MM.1S (cell line): Measurements from ENCODE around the gene DSCAM.
"Not testable (repeated sequence)": the region's sequence is repeated elsewhere in the genome, so short reads cannot be mapped to it uniquely, and the experiment has no call there.

Experiments used
- DNase-seq: peaks from one replicate; pipeline ENCODE4 v3.0.0-alpha.2; 2015
- H2AFZ ChIP-seq: fragments of 300-600 bp; sonication (generic); 2 replicates; pipeline ENCODE4 v1.6.0; 2016; ENCODE audit warnings: antibody characterized with exemption, low read length
- H3F3A ChIP-seq: fragments of 300-600 bp; sonication (generic); 2 replicates; pipeline ENCODE4 v1.6.1; 2016; ENCODE audit warnings: mild to moderate bottlenecking, antibody characterized with exemption, low read length, moderate library complexity, mixed read lengths; ENCODE audit not compliant: insufficient read depth
- H3K27ac ChIP-seq: fragments of 300-600 bp; sonication (generic); 2 replicates; pipeline ENCODE4 v1.5.1; 2016; ENCODE audit warnings: mild to moderate bottlenecking, low read length
- H3K27me3 ChIP-seq: fragments of 300-600 bp; sonication (generic); replicated peaks from 2 replicates; pipeline ENCODE4 v1.6.0; 2016; ENCODE audit warnings: low read length; ENCODE audit not compliant: insufficient read depth
- H3K36me3 ChIP-seq: fragments of 300-600 bp; sonication (generic); replicated peaks from 2 replicates; pipeline ENCODE4 v1.6.1; 2016; ENCODE audit warnings: mild to moderate bottlenecking, low read length, mixed read lengths; ENCODE audit not compliant: insufficient read depth
- H3K4me1 ChIP-seq: fragments of 300-600 bp; sonication (generic); 2 replicates; pipeline ENCODE4 v1.6.1; 2016; ENCODE audit warnings: low read length, mixed read lengths
- H3K4me2 ChIP-seq: fragments of 300-600 bp; sonication (generic); 2 replicates; pipeline ENCODE4 v1.6.0; 2016; ENCODE audit warnings: low read depth, low read length
- H3K4me3 ChIP-seq: fragments of 300-600 bp; sonication (generic); 2 replicates; pipeline ENCODE4 v1.5.1; 2016; ENCODE audit warnings: low read length, mixed read lengths
- H3K79me2 ChIP-seq: fragments of 300-600 bp; sonication (generic); 2 replicates; pipeline ENCODE4 v1.6.1; 2016; ENCODE audit warnings: mixed run types, low read length, mixed read lengths
- H3K9ac ChIP-seq: fragments of 300-600 bp; sonication (generic); 2 replicates; pipeline ENCODE4 v1.6.1; 2016; ENCODE audit warnings: low read length, mixed read lengths
- H3K9me2 ChIP-seq: fragments of 300-600 bp; sonication (generic); replicated peaks from 2 replicates; pipeline ENCODE4 v1.6.1; 2016; ENCODE audit warnings: mild to moderate bottlenecking, low read length, mixed read lengths; ENCODE audit not compliant: insufficient read depth
- H3K9me3 ChIP-seq: fragments of 300-600 bp; sonication (generic); replicated peaks from 2 replicates; pipeline ENCODE4 v1.6.1; 2016; ENCODE audit warnings: mild to moderate bottlenecking, low read length, mixed read lengths; ENCODE audit not compliant: insufficient read depth
- H4K20me1 ChIP-seq: fragments of 300-600 bp; sonication (generic); 2 replicates; pipeline ENCODE4 v1.6.1; 2016; ENCODE audit warnings: mild to moderate bottlenecking, low read length, moderate library complexity, mixed read lengths; ENCODE audit not compliant: insufficient read depth
- EZH2 ChIP-seq: fragments of 300-600 bp; sonication (generic); optimal IDR thresholded peaks from 2 replicates; pipeline ENCODE3; 2017; ENCODE audit warnings: low read depth, mild to moderate bottlenecking, antibody characterized with exemption, low read length, mixed read lengths
- EZH2phosphoT487 ChIP-seq: fragments of 300-600 bp; sonication (generic); IDR thresholded peaks from 2 replicates; pipeline ENCODE4 v1.6.1; 2018; ENCODE audit warnings: antibody characterized with exemption, low read length
- TF ChIP-seq, protein P1 (sequence below): fragments of 300-600 bp; sonication (generic); IDR thresholded peaks from 2 replicates; pipeline ENCODE4 v1.5.1; 2016; ENCODE audit warnings: antibody characterized with exemption, low read length, mixed read lengths

Gene DSCAM

DNA sequence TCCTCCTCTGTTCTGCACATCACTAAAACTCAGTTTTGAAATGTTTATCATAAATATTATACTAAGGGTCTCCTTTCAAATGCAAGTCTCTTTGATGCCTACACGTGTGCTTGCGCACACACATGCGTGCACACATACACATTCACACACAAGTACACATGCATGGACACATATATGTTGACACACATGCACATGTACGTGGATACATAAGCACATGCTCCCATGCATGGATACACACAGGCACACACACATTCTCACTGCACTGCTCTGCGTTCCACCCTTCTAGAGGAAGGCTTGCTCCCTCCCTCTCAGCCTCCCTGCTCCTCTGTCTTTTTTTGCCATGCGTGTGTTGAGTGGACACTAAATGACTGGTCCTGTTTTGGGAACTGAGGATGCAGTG is 817.1 kb downstream of the DSCAM start:
- Histone ChIP-seq H3K27me3 (no peaks in the 10 kb centered on the region), H2AFZ (no peak overlapping the region), H3K79me2 (peaks cover 56% of the 10 kb centered on the region), H4K20me1 (peaks cover 38% of the 10 kb centered on the region), H3K4me2 (no peak overlapping the region), H3K9me3 (no peaks in the 10 kb centered on the region), H3K36me3 (peaks cover 46% of the 10 kb centered on the region), H3K4me1 (peaks cover 24% of the 10 kb centered on the region), H3K4me3 (no peak overlapping the region), H3K27ac (peak overlapping the region; percentile 2; the same call in 1 of the 2 replicates), H3F3A (peaks cover 38% of the 10 kb centered on the region; the same call in 1 of the 2 replicates), H3K9me2 (no peaks in the 10 kb centered on the region), H3K9ac (no peak overlapping the region)
- DNase-seq: no peak
- TF ChIP-seq EZH2: no peak
- TF ChIP-seq, protein P1, sequence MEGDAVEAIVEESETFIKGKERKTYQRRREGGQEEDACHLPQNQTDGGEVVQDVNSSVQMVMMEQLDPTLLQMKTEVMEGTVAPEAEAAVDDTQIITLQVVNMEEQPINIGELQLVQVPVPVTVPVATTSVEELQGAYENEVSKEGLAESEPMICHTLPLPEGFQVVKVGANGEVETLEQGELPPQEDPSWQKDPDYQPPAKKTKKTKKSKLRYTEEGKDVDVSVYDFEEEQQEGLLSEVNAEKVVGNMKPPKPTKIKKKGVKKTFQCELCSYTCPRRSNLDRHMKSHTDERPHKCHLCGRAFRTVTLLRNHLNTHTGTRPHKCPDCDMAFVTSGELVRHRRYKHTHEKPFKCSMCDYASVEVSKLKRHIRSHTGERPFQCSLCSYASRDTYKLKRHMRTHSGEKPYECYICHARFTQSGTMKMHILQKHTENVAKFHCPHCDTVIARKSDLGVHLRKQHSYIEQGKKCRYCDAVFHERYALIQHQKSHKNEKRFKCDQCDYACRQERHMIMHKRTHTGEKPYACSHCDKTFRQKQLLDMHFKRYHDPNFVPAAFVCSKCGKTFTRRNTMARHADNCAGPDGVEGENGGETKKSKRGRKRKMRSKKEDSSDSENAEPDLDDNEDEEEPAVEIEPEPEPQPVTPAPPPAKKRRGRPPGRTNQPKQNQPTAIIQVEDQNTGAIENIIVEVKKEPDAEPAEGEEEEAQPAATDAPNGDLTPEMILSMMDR: no peak
- no peak for TF ChIP-seq EZH2phosphoT487

DNA sequence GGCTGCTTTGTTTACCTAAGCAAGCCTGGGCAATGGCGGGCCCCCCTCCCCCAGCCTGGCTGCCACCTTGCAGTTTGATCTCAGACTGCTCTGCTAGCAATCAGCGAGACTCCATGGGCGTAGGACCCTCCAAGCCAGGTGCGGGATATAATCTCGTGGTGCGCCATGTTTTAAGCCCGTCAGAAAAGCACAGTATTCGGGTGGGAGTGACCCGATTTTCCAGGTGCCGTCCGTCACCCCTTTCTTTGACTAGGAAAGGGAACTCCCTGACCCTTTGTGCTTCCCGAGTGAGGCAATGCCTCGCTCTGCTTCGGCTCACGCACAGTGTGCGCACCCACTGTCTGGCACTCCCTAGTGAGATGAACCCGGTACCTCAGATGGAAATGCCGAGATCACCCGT is 818.6 kb downstream of the DSCAM start:
- H3K9me2 ChIP-seq, H3K9ac ChIP-seq, H3K27me3 ChIP-seq, H3K27ac ChIP-seq, DNase-seq, H3K4me3 ChIP-seq, H3K4me2 ChIP-seq, H3K9me3 ChIP-seq, H2AFZ ChIP-seq: not testable (repeated sequence)
- Histone ChIP-seq H4K20me1 (peaks cover 38% of the 10 kb centered on the region), H3K79me2 (peaks cover 55% of the 10 kb centered on the region), H3F3A (peaks cover 38% of the 10 kb centered on the region; the same call in 1 of the 2 replicates), H3K36me3 (peaks cover 46% of the 10 kb centered on the region), H3K4me1 (peaks cover 24% of the 10 kb centered on the region)

DNA sequence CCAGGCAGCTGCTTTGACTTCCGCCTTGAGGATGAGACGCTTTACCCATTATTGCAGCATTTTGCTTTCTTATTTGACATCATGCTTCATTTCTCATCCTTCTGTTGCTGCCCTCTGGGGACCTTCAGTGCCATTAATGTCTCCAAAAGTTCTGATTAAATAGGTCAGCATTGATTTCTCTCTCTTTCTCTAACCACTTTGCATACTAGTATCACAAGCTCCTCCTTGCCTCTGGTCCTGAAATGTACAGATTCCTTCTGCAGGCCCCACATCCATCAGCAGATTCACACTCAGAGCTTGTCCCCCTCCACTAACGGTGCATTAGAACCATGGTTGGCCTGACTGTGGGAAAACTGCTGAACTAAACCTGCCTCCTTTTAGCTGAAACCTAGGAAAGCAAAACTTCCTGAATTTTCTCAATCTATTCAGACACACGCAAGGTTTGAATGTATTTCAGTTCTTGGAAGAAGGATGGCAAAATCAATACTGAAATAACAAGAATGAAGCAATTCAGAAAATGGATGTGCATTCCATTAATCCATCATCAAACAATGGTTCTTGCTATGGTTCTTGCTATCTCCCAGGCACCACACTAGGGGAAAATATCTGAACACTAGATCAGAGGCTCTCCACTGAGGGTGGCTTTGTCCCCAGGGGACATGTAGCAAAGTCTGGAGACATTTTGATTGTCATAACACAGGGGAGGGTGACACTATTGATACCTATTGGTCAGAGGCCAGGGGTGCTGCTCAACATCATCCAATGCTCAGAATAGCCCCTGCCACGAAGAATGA is 825.2 kb downstream of the DSCAM start:
- H3K4me3 ChIP-seq: no peak overlapping the region
- H2AFZ ChIP-seq: no peak overlapping the region
- no peaks in the 10 kb centered on the region for H3K27me3 ChIP-seq
- H3K9ac ChIP-seq: no peak overlapping the region
- H3K4me2 ChIP-seq: peak overlapping the region; percentile 2; the same call in 1 of the 2 replicates
- no peak overlapping the region for H3K27ac ChIP-seq
- peaks cover 43% of the 10 kb centered on the region for H4K20me1 ChIP-seq
- TF ChIP-seq, protein P1: no peak
- TF ChIP-seq EZH2 (no peak), EZH2phosphoT487 (no peak)
- no peaks in the 10 kb centered on the region for H3K9me3 ChIP-seq
- DNase-seq: no peak
- H3K36me3 ChIP-seq: peaks cover 45% of the 10 kb centered on the region
- peaks cover 52% of the 10 kb centered on the region for H3K4me1 ChIP-seq
- H3F3A ChIP-seq: peaks cover 49% of the 10 kb centered on the region
- no peaks in the 10 kb centered on the region for H3K9me2 ChIP-seq
- H3K79me2 ChIP-seq: peaks cover 66% of the 10 kb centered on the region

DNA sequence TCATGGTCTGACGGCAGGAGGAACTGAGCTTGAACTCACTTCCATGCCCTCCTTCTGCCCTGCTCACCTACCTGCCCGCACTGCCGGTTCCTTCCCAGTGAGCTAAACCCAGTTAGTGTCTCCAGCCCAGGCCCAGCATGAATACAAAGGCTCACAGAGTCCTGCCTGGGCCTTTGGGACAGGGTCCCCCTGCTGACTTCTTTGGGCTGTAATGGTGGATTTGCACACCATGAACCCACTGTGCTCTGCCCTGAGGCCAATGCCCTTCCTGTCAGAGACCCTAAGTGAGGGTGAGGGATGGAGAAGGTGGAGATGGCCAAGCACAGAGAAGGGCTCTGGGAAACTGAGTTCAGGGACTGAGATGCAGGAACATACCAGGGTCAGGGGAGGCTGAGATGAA is 826.3 kb downstream of the DSCAM start:
- Histone ChIP-seq H3K9me3 (no peaks in the 10 kb centered on the region), H4K20me1 (peaks cover 47% of the 10 kb centered on the region), H3K4me1 (peaks cover 63% of the 10 kb centered on the region), H3K36me3 (peaks cover 45% of the 10 kb centered on the region), H3K4me2 (no peak overlapping the region), H3K4me3 (no peak overlapping the region), H2AFZ (no peak overlapping the region), H3K27ac (no peak overlapping the region), H3F3A (peaks cover 60% of the 10 kb centered on the region), H3K9ac (no peak overlapping the region), H3K27me3 (no peaks in the 10 kb centered on the region), H3K9me2 (no peaks in the 10 kb centered on the region), H3K79me2 (peaks cover 71% of the 10 kb centered on the region)
- no peak for DNase-seq
- TF ChIP-seq, protein P1: no peak
- no peak for TF ChIP-seq EZH2phosphoT487
- no peak for TF ChIP-seq EZH2
